MM.1S (cell line): ENCODE data around the gene CAMK2G.
"Not testable (repeated sequence)": the region's sequence is repeated elsewhere in the genome, so short reads cannot be mapped to it uniquely, and the experiment has no call there.

Source experiments
- DNase-seq: peaks from one replicate; pipeline ENCODE4 v3.0.0-alpha.2; 2015
- H2AFZ ChIP-seq: fragments of 300-600 bp; sonication (generic); 2 replicates; pipeline ENCODE4 v1.6.0; 2016; ENCODE audit warnings: antibody characterized with exemption, low read length
- H3F3A ChIP-seq: fragments of 300-600 bp; sonication (generic); 2 replicates; pipeline ENCODE4 v1.6.1; 2016; ENCODE audit warnings: mild to moderate bottlenecking, antibody characterized with exemption, low read length, moderate library complexity, mixed read lengths; ENCODE audit not compliant: insufficient read depth
- H3K27ac ChIP-seq: fragments of 300-600 bp; sonication (generic); 2 replicates; pipeline ENCODE4 v1.5.1; 2016; ENCODE audit warnings: mild to moderate bottlenecking, low read length
- H3K27me3 ChIP-seq: fragments of 300-600 bp; sonication (generic); replicated peaks from 2 replicates; pipeline ENCODE4 v1.6.0; 2016; ENCODE audit warnings: low read length; ENCODE audit not compliant: insufficient read depth
- H3K36me3 ChIP-seq: fragments of 300-600 bp; sonication (generic); replicated peaks from 2 replicates; pipeline ENCODE4 v1.6.1; 2016; ENCODE audit warnings: mild to moderate bottlenecking, low read length, mixed read lengths; ENCODE audit not compliant: insufficient read depth
- H3K4me1 ChIP-seq: fragments of 300-600 bp; sonication (generic); 2 replicates; pipeline ENCODE4 v1.6.1; 2016; ENCODE audit warnings: low read length, mixed read lengths
- H3K4me2 ChIP-seq: fragments of 300-600 bp; sonication (generic); 2 replicates; pipeline ENCODE4 v1.6.0; 2016; ENCODE audit warnings: low read depth, low read length
- H3K4me3 ChIP-seq: fragments of 300-600 bp; sonication (generic); 2 replicates; pipeline ENCODE4 v1.5.1; 2016; ENCODE audit warnings: low read length, mixed read lengths
- H3K79me2 ChIP-seq: fragments of 300-600 bp; sonication (generic); 2 replicates; pipeline ENCODE4 v1.6.1; 2016; ENCODE audit warnings: mixed run types, low read length, mixed read lengths
- H3K9ac ChIP-seq: fragments of 300-600 bp; sonication (generic); 2 replicates; pipeline ENCODE4 v1.6.1; 2016; ENCODE audit warnings: low read length, mixed read lengths
- H3K9me2 ChIP-seq: fragments of 300-600 bp; sonication (generic); replicated peaks from 2 replicates; pipeline ENCODE4 v1.6.1; 2016; ENCODE audit warnings: mild to moderate bottlenecking, low read length, mixed read lengths; ENCODE audit not compliant: insufficient read depth
- H3K9me3 ChIP-seq: fragments of 300-600 bp; sonication (generic); replicated peaks from 2 replicates; pipeline ENCODE4 v1.6.1; 2016; ENCODE audit warnings: mild to moderate bottlenecking, low read length, mixed read lengths; ENCODE audit not compliant: insufficient read depth
- H4K20me1 ChIP-seq: fragments of 300-600 bp; sonication (generic); 2 replicates; pipeline ENCODE4 v1.6.1; 2016; ENCODE audit warnings: mild to moderate bottlenecking, low read length, moderate library complexity, mixed read lengths; ENCODE audit not compliant: insufficient read depth
- EZH2 ChIP-seq: fragments of 300-600 bp; sonication (generic); optimal IDR thresholded peaks from 2 replicates; pipeline ENCODE3; 2017; ENCODE audit warnings: low read depth, mild to moderate bottlenecking, antibody characterized with exemption, low read length, mixed read lengths
- EZH2phosphoT487 ChIP-seq: fragments of 300-600 bp; sonication (generic); IDR thresholded peaks from 2 replicates; pipeline ENCODE4 v1.6.1; 2018; ENCODE audit warnings: antibody characterized with exemption, low read length
- TF ChIP-seq, protein P1 (sequence below): fragments of 300-600 bp; sonication (generic); IDR thresholded peaks from 2 replicates; pipeline ENCODE4 v1.5.1; 2016; ENCODE audit warnings: antibody characterized with exemption, low read length, mixed read lengths

The CAMK2G gene

DNA sequence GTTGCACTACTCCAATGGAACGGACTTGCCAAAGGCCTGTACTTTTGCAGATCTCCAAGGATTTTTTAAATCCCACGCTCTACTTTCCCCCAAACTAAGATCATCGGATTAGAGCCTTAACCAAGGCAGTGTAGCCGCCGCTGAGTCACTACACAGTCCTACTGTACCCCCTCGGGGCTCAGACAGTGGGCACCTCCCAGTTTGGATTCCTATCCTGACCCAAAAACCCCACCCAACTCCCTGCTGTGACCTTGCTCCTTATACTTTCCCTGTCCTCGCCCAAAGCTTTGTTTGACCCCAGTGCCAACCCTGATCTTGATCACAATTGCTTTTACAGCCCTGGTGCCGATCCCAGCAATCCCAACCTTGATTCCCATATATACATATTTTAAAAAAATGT, 19.1 kb upstream of the CAMK2G start:
- Histone ChIP-seq H3K4me1 (0 out of 2 replicates have a peak, but pooled peaks cover 5% of the 10 kb centered on the region), H3K36me3 (no peaks in the 10 kb centered on the region), H3K9me3 (no peaks in the 10 kb centered on the region), H3K4me3 (no peak overlapping the region), H4K20me1 (no peaks in the 10 kb centered on the region), H3K4me2 (no peak overlapping the region), H3K79me2 (no peaks in the 10 kb centered on the region), H2AFZ (no peak overlapping the region), H3K9ac (no peak overlapping the region), H3F3A (no peaks in the 10 kb centered on the region), H3K9me2 (no peaks in the 10 kb centered on the region), H3K27ac (no peak overlapping the region), H3K27me3 (no peaks in the 10 kb centered on the region)
- TF ChIP-seq EZH2phosphoT487 (no peak), EZH2 (no peak)
- TF ChIP-seq, protein P1, sequence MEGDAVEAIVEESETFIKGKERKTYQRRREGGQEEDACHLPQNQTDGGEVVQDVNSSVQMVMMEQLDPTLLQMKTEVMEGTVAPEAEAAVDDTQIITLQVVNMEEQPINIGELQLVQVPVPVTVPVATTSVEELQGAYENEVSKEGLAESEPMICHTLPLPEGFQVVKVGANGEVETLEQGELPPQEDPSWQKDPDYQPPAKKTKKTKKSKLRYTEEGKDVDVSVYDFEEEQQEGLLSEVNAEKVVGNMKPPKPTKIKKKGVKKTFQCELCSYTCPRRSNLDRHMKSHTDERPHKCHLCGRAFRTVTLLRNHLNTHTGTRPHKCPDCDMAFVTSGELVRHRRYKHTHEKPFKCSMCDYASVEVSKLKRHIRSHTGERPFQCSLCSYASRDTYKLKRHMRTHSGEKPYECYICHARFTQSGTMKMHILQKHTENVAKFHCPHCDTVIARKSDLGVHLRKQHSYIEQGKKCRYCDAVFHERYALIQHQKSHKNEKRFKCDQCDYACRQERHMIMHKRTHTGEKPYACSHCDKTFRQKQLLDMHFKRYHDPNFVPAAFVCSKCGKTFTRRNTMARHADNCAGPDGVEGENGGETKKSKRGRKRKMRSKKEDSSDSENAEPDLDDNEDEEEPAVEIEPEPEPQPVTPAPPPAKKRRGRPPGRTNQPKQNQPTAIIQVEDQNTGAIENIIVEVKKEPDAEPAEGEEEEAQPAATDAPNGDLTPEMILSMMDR, result no peak
- DNase-seq, result no peak

DNA sequence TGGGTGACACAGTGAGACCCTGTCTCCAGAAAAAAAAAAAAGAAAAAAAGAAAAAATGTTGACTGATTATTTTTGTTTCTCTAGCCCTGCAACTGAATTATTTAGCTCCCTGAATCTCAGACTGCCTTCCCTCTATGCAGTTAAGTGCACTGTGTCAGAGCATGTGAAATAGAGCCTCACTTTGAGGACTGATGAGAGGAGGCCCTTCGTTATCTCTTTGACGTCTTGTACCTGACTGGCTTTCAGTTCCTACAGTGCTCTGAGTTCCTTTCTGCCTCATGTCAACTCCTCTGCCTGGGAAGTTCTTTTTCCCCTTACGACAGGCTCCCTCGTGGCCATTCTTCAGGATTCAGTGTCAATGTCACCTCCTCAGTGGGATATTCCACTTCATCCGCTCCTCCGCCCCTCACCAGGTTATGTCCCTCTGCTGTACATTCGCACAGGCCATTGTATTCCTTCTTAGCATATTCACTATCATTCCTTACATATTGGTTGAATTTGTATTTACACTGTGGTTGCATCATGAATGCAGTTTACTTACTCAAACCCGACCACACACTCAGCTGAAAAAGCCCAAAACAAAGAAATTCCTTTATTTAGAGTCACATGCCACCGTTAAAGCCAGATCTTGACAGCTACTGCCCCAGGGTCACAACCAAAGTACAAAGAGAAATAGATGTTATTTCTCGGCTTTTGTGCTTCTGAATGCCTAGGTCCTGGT, 18.1 kb upstream of the CAMK2G start:
- H2AFZ ChIP-seq, result no peak overlapping the region
- H3K4me2 ChIP-seq, result no peak overlapping the region
- no peaks in the 10 kb centered on the region for H3K9me3 ChIP-seq
- no peak for DNase-seq
- no peaks in the 10 kb centered on the region for H3K79me2 ChIP-seq
- no peaks in the 10 kb centered on the region for H4K20me1 ChIP-seq
- no peak for TF ChIP-seq EZH2
- TF ChIP-seq EZH2phosphoT487, result no peak
- TF ChIP-seq, protein P1, result no peak
- H3K4me3 ChIP-seq, result no peak overlapping the region
- no peaks in the 10 kb centered on the region for H3F3A ChIP-seq
- H3K27ac ChIP-seq, result no peak overlapping the region
- H3K27me3 ChIP-seq, result no peaks in the 10 kb centered on the region
- H3K9me2 ChIP-seq, result no peaks in the 10 kb centered on the region
- 0 out of 2 replicates have a peak, but pooled peaks cover 5% of the 10 kb centered on the region for H3K4me1 ChIP-seq
- no peak overlapping the region for H3K9ac ChIP-seq
- H3K36me3 ChIP-seq, result no peaks in the 10 kb centered on the region

DNA sequence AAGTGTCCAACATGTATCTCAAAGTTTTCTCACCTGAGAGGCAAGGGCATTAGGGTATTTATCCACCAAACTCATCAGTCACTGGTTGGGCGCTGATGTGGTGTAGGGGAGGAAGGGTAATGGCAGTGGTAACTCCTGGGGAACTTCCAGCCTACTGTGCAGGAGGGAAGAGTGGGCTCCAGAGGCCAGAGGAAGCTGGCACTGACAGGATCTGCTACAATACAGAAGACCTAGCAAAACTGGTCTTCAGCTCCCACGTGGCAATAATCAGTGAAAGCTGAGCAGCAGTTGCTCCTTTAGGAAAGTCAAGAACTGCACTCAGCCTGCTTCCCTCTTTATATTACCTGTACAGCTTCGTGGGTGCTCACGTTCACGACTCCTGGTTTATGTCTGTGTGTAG, 17.2 kb upstream of the CAMK2G start:
- no peaks in the 10 kb centered on the region for H3K79me2 ChIP-seq
- H3K4me1 ChIP-seq, result 0 out of 2 replicates have a peak, but pooled peaks cover 5% of the 10 kb centered on the region
- no peaks in the 10 kb centered on the region for H3F3A ChIP-seq
- H2AFZ ChIP-seq, result no peak overlapping the region
- no peaks in the 10 kb centered on the region for H3K36me3 ChIP-seq
- no peaks in the 10 kb centered on the region for H4K20me1 ChIP-seq
- no peak overlapping the region for H3K4me3 ChIP-seq
- no peak overlapping the region for H3K27ac ChIP-seq
- H3K9me3 ChIP-seq, result no peaks in the 10 kb centered on the region
- TF ChIP-seq, protein P1, result no peak
- no peak for TF ChIP-seq EZH2phosphoT487
- no peak for TF ChIP-seq EZH2
- no peaks in the 10 kb centered on the region for H3K27me3 ChIP-seq
- H3K9ac ChIP-seq, result no peak overlapping the region
- no peaks in the 10 kb centered on the region for H3K9me2 ChIP-seq
- H3K4me2 ChIP-seq, result no peak overlapping the region
- no peak for DNase-seq

DNA sequence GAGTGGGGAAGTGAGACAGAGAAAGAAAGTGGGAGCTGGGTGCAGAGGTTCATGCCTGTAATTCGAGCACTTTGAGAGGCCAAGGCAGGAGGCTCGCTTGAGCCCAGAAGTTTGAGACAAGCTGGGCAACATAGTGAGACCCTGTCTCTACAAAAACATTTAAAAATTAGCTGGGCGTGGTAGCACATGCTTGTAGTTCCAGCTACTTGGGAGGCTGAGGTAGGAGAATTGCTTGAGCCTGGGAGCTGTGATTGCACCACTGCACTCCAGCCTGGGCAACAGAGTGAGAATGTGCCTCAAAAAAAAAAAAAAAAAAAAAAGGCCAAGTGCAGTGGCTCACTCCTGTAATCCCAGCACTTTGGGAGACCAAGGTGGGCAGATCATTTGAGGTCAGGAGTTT, 16.5 kb upstream of the CAMK2G start:
- not testable (repeated sequence) for DNase-seq, H3K4me1 ChIP-seq, H3K4me3 ChIP-seq, H3K27ac ChIP-seq, H3F3A ChIP-seq, H2AFZ ChIP-seq, H4K20me1 ChIP-seq, H3K36me3 ChIP-seq, H3K27me3 ChIP-seq, H3K79me2 ChIP-seq, H3K4me2 ChIP-seq, H3K9me2 ChIP-seq, H3K9ac ChIP-seq, H3K9me3 ChIP-seq
